HPDE6-E6E7 (cell line): ENCODE data around the gene RAMP1.

Source experiments
- DNase-seq: peaks from one replicate; pipeline ENCODE4 v3.0.0; 2011; ENCODE audit warnings: missing footprints; ENCODE audit errors: extremely low spot score

The RAMP1 gene

DNA sequence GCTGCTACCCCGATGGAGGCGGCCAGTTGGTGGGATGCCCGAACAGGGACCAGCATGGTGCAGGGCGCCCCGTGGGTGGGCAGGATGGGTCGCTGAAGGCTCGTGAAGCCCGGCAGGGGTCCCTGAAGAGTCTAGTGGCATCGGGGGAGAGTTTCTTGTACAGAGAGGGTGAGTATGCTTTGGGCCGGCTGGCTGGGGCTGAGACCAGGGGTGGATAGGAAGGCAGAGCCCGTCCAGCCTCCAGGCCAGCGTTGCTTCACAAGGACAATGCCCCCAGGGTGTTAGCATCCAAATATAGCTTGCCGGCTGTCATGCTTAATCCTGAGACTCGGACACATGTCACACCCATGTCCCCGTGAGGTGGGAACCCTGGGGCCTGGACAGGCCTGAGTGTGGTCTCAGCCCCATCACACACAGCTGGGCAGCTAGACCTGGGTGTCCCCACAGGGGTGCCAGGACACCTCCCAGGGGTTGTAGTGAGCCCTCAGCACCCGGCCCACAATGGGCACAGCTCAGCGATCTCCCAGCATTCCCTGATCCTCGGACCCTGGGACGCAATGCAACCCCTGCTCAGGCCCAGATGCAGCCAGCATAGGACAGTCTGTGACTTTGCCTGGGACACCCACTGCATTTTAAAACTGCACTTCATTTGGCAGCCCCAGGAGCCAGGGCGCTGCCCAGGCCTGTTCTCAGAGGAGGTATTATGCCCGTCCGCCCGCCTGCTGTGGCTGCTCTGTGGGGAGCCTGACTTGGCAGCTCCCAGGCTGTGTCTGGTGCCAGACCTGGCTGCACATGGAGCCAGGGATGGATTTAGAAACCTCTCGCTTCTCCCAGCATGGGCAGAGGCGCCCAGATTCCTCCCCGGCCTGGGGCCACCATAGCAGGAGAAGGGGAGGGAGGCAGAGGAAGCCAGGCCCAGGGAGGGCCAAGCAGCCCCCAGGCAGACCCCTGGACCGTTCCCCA is 36.4 kb downstream of the RAMP1 start:
- DNase-seq = peak; percentile 19

DNA sequence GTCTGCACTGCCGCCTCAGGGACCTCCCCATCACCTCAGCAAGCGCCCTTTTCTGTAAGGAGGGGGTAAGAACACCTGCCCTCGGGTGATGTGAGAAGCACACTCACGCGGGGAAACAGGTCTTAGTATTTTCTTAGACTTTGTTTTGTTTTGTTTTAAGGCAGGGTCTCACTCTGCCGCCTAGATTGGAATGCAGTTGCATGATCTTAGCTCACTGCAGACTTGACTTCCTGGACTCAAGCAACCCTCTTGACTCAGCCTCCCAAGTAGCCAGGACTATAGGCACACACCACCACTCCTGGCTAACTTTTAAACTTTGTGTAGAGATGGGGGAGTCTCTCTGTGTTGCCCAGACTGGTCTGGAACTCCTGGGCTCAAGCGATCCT is 37.1 kb downstream of the RAMP1 start:
- DNase-seq = no peak

DNA sequence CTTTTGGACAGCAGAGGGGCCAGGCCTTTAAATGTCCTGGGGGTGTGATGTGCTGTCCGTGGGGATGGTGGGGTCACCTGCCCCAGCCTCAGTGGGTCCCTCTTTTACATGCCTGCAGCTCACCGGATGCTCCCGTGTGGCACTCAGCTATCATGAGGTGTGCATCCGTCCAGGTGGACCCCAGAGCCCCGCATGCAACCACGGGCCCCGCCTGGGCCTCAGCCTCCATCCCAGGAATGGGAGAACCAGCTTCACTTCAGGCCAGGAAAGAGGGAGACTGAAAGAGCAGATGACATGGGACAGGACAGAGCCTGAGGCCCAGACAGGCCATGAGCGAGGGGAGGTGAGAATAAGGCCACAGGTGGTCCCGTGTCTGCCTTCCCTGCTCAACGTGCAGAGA is 37.5 kb downstream of the RAMP1 start:
- no peak for DNase-seq

DNA sequence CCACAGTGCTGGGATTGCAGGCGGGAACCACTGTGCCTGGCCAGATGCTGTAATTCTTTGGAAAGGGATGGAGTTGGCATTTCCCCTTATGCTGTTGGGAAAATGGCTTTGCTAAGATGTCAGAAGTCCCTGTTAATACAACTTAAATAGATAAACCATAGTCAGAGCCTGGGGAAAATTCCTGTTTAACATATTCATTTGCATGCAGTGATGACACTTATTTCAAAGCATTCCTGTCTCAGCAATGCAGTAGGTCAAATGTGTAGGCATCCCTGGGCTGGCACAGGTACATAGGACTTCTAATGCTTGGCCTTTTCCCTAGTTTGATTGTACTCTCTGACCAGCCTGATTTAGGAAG is 38.6 kb downstream of the RAMP1 start:
- DNase-seq = no peak

DNA sequence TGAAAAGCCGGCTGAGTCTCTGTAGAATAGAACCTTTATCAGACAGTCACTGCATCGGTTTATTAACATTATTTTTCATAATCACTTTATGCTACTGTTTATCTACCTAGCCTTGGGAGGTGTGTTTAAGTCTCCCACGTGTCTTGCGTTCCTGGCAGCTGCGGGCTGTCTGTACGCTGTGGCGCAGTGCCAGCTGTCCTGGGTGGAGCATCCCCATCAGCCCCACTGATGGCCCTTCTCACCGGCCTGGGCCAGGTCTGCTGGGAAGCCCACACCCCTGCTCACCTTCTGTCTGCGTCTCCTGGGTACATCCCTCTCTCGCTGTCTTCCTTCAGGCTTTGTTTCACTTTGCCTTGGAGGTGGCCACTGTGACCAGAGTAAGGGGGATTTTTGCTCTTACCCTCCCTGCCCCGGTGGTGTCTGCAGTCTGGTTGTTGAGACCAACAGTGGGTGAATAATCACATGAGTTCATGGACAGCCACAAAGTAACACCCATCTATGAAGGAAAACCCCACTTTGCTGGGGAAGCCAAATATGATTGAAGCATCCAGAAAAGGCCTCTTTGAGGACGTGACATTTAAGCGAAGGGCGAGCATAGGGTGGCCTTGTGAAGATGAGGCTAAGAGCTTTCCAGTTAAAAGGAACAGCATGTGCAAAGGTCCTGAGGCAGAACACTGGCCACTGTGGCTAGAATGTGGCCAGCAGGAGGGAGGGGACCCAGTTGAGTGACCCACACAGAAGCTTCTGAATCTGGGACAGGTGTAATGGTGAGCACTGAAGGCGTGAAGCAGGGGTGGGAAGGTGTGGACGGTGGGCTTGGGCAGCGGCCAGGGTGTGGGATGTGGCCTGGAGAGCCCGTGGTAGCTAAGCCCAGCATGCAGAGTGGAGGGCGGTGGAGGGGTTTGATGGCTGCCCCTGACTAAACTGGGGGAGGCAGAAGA is 41.7 kb downstream of the RAMP1 start:
- no peak for DNase-seq

DNA sequence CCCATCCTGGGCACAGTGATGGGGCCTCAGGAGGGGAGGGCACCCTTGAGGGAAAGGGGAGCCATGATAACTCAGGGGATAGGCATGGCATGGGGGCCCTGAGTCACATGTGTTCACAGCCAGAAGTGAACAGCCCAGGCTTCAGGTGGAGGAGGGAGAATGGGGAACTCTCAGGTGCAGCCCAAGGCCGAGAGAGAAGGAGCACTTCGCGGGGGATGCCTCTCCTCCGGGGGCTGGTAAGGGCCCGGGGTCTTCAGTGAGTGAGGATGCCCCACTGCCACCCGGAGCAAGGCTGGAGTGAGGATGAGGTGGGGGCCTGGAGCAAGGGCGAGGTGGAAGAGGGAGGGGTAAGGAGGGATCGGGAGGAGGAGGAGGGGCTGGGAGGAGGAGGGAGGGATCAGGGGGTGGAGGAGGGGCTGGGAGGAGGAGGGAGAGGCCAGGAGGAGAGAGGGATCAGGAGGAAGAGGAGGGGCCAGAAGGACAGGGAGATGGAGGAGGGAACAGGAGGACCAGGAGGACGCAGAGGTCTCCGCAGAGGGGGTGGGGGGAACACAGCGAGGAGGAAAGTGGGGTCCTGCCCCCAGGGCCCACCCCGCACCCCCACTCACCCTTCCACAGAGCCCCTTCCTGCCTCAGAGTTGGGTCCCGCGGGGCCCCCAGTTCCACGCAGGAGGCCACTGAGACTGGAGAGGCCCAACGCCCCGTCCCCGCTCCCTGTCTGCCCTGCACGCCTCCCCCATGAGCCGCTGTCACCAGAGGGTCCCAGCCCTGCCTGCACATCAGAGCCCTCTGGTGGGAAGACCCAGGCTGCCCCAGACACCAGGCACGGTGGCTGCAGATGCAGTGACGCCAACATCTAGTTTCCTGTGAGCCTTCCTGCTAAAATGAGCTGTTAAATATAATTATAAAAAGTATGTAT is 42.8 kb downstream of the RAMP1 start:
- no peak for DNase-seq

DNA sequence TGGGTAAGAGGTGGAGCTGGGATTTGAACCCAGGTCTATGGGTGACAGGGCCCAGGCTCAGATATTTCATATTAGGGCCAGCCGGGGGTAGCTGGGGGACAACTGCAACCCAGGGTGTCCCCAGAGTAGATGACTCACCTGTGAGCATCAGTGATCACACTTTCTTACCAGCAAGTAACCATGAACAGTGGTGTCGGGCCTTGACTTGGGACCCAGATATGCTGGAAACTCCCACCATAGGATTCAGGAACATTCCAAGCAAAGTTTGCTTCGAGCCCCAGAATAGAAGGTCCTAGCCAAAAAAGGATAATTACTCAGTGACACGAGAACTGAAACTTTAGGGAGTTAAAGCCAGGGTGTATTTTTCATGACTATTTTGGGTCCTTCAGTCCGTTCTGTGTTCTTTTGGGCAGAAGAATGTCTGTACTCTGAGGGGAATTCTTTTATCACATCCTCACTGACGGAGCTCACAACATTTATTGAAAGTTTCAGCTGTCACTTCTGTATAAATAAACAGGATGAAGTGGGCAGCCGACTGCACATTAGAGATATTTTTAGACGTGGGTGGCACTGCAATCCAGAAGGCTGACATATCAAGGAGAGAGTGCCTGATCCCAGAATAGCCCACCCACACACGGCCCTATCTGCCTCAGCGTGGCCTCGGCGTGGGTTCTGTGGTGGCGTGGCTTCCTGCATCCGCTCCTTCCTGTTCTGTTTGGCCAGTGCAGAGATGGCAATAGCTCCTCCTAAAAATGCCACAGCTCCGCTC is 45.6 kb downstream of the RAMP1 start:
- DNase-seq = no peak

DNA sequence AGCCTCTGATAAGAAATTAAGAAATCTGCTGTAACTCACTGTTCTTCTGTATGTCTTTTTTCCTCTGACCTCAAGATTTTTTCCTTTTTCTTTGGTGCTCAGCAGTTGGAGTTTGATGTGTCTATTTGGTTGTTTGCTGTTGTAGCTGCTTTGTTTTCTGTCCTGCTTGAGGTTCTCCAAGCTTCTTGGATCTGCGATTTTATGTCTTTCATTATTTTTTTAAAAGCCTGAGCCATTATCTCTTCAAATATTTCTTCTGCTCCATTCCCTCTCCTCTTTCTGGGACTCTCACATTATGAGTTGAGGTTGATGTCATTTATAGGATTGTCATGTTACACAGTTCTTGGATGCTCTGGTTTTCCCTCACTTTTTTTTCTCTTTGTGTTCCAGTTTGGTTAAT is 47.7 kb downstream of the RAMP1 start:
- DNase-seq = no peak

DNA sequence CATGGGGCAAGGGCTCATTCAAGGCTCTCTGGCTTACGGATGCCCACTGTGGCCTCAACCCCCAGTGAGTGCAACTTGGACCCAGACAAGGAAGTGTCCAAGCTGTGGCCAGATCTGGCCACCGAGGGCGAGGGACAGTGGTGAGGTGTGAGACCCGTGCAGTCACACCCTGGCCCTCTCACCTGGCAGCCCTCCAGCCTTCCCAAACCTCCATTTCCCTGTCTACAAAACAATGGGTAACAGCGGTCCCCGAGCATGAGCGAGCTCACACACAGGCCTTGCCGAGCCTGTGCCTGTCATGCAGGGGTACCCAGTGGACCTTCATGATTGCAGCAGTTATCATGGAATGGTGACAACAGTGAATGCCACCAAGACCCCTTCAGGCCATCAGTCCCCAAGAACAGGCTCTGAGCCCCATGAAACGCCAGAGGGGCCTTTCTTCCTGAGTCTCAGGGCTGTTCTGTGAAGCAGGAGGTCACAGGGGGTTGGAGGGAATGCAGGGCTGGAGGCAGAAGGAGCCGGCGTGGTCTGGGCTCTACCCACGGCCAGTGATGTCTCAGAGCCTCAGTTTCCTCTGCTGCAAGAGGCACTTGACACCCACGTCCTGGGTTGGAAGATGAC is 49.8 kb downstream of the RAMP1 start:
- DNase-seq = no peak

DNA sequence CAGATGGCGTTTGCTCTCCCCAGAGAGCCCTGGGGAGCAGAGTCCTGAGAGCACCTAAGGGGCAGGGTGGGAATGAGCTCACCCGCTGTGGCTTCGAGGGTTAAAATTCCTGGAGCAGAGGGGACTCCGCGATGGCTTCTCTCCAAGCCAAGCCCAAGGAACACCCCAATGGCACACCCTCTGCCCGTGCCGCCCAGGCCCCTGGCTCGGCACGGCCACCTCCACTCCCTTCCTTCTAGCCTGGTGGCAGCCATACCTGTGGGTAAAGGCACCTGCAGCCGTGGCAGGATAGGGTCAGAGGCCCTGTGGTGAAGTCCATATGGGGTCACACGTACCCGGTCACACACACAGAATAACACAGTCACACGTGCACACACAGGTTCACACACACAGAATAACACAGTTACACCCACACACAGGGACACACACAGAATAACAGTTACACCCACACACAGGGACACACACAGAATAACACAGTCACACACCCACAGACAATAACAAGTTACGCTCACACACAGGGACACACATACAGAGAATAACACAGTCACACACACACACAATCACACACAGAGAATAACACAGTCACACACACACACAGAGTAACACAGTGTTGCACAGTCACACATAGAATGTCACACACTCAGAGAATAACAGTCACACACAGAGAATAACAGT is 50.5 kb downstream of the RAMP1 start:
- DNase-seq = no peak

DNA sequence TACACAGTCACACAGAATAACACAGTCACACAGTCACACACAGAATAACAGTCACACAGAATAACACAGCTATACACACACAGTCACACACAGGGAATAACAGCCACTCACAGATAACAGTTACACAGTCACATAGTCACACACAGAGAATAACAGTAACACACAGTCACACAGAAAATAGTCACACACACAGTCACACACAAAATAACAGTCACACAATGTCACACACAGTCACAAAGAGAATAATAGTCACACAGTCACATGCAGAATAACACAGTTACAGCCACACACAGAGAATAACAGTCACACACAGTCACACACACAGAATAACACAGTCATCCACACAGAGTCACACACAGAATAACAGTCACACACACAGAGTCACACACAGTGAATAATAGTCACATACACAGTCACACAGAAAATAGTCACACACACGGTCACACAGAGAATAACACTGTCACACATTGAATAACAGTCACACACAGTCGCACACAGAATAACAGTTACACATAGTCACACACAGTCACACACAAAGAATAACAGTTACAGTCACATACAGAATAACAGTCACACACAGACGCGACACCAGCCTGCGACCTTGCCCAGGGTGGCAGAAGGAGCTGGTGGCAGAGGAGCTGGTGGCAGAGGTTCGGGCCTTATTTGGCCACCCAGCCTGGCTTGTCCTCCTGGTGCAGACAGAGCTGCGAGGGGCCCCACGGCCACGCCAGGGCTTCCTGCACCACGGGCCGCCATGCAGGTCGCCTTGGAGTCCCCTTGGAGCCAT is 51.3 kb downstream of the RAMP1 start:
- no peak for DNase-seq

DNA sequence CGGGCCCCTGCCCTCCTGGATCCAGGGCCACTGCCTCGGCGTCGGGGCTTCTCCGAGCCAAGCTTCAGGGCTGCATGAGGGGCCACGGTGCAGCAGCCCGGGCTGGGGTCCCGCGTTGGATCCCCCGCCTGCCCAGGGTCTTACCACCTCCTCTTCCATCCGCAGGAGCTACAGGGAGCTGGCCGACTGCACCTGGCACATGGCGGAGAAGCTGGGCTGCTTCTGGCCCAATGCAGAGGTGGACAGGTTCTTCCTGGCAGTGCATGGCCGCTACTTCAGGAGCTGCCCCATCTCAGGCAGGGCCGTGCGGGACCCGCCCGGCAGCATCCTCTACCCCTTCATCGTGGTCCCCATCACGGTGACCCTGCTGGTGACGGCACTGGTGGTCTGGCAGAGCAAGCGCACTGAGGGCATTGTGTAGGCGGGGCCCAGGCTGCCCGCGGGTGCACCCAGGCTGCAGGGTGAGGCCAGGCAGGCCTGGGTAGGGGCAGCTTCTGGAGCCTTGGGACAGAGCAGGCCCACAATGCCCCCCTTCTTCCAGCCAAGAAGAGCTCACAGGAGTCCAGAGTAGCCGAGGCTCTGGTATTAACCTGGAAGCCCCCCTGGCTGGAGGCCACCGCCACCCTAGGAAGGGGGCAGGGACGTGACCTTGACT is 52.1 kb downstream of the RAMP1 start:
- no peak for DNase-seq

DNA sequence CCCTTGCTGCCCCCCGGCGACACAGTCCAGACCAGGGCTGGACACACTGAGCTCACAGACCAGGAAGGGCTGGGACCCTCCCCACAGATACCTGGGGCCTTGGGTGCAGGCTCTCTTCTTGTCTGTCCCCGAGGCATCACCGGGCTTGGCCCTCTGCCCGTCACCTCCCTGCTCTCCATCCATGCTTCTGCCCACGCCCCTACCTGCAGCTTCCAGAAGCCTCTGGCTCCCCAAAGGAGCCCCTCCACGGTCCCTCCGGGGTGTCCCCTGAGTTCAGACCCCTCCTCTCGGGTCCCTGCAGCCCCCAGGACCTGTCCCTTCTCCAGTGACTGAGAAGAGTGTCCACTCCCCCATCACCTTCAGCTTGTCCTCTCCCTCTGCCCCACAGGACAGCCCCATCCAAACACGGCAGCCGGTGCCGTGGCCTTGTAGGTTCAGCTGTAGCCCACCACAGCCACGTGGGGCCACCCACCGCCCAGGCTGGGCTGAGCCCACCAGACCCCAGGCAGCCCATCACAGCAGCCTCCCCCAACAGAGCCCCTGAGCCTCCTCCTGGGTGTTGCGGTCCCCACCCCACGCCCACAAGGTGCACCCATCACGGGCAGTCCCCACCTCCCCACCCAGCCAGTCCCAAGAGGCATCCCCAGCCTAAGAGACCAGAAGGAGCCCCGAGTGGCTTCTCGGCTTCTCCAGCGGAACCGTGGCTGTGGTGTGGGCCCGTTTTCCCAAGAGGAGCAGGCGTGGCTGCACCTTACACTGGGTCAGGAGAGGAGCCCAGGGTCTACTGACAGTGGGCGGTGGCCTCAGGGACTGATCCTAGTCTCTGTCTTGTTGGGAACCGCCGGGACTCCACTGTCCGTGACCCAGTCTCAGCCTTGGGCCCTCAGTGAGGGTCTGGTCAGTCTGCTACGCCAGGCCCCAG is 53.1 kb downstream of the RAMP1 start:
- DNase-seq = no peak

DNA sequence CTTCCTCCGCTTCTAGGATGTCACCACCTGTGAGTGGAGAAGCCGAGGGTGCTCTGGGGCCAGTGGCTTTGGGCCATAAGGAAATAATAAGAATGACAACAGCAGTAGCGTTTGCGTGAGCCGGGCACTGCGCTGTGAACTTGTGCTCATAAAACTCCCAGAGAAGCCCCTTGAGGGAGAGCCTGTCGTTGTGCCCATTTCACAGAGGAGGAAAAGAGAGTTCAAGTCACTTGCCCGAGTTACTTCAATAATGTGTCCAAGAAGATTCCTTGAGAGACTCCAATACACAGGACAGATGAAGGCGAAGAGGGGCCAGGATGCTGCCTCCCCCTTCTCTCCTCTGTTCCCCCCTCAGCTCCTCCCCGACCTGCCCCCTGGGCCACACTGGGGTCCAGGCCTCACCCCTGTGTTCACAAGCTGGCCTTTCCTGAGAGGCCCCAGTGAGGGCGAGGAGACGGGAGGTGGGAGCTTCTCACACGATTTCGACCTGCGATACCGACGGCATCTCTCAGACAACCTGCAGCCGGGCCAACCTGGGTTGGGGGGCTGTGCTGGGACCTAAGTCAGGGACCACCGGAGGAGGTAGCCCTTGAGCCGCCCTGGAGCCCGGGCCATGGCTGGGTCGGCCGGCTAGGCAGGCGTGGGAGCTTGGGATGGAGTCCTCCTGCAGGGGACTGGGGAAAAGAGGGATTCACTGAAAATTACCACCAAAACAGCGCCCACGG is 53.9 kb downstream of the RAMP1 start:
- no peak for DNase-seq

DNA sequence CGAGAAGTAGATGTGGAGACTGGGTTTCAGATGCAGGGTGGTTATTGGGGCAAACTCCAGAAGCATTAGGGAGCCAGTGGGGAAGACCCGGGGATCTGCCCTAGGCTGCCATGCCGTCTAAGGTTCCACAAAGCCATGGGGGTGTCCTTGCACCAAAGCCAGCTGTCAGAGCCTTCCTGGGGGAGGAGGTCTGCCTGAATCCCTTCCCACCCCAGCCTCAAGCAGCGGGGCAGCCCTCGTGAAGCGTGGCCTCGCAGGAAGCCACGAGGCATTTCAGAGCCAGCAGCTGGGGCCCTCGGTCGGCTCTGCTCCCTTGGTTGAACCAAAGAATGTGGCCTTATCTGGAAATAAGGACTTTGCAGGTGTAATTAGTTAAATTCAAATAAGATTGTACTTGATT is 56.2 kb downstream of the RAMP1 start:
- no peak for DNase-seq

DNA sequence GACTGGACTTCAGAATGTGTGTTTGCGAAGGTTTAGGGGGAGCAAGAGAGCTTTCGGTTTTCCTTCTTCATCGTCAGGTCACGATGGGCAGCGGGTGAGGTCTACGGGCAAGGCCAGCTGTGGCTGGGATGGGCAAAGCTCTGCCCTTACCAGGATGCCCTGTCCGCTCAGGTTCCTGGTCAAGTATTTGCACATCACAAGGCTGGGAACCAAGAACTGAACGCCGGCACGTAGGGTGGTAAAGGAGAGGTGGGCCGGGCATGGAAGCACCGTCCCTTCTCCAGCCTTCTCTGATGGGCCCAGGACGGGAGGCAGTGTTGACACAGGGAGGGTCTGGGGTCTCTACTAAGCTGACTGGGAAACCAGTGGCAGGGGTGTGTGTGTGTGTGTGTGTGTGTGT is 56.9 kb downstream of the RAMP1 start:
- no peak for DNase-seq
